IMR-90 (cell line): ENCODE measurements around the gene MROH7. TPM values are rescaled to one million over a fixed set of nuclear protein-coding genes. Genes with fewer than 3 reads are reported as not detected.

ENCODE experiments used
- ATAC-seq: fragments of 200-7000 bp; cut with Tn5 transposase; 2 replicates; pipeline ENCODE4 v1.9.1; 2020; ENCODE audit warnings: low read depth, mild to moderate bottlenecking, moderate library complexity
- BruUV-seq: library from RNA; stranded (reverse); fragments of 400-500 nt; replicated peaks from 2 replicates; lab custom pipeline; 2021; lab: Mats Ljungman, UMichigan
- CTCF ChIA-PET: fragments of 300-600 bp; formaldehyde crosslinking; extraction: SDS; loops from one replicate; lab custom pipeline; 2021; ENCODE audit warnings: antibody characterized with exemption; lab: Yijun Ruan, JAX
- POLR2A ChIA-PET: fragments of 300-600 bp; sonication (Branson Sonifier 250); formaldehyde crosslinking; loops from one replicate; lab custom pipeline; 2022; ENCODE audit warnings: antibody characterized with exemption; ENCODE audit not compliant: unreplicated experiment; lab: Charles Lee
- DNase-seq: peaks from one replicate; pipeline ENCODE4 v3.0.0; 2013
- H2AFZ ChIP-seq: replicated peaks from 2 replicates; pipeline ENCODE3; 2013; ENCODE audit warnings: low read length, mild to moderate bottlenecking; ENCODE audit not compliant: poor library complexity
- H2AK5ac ChIP-seq: 2 replicates; pipeline ENCODE4 v1.6.1; 2013; ENCODE audit warnings: low read depth, low read length, inconsistent platforms
- H2AK9ac ChIP-seq: replicated peaks from 2 replicates; pipeline ENCODE3; 2013; ENCODE audit warnings: mild to moderate bottlenecking, low read depth, low read length, moderate library complexity; ENCODE audit not compliant: poor library complexity
- H2BK120ac ChIP-seq: 2 replicates; pipeline ENCODE4 v1.6.1; 2013; ENCODE audit warnings: low read depth, low read length, inconsistent platforms
- H2BK15ac ChIP-seq: 3 replicates; pipeline ENCODE4 v1.6.1; 2013; ENCODE audit warnings: low read depth, low read length, inconsistent platforms
- H2BK20ac ChIP-seq: 2 replicates; pipeline ENCODE4 v1.6.1; 2013; ENCODE audit warnings: low read depth, mild to moderate bottlenecking, inconsistent platforms, low read length, moderate library complexity
- H2BK5ac ChIP-seq: 2 replicates; pipeline ENCODE4 v1.6.1; 2013; ENCODE audit warnings: mild to moderate bottlenecking, low read depth, low read length, inconsistent platforms; ENCODE audit not compliant: poor library complexity, severe bottlenecking
- H3K14ac ChIP-seq: replicated peaks from 2 replicates; pipeline ENCODE4 v1.6.1; 2013; ENCODE audit warnings: low read depth, low read length, inconsistent platforms
- H3K18ac ChIP-seq: 2 replicates; pipeline ENCODE4 v1.6.1; 2013; ENCODE audit warnings: low read depth, low read length, control low read depth
- H3K23ac ChIP-seq: 2 replicates; pipeline ENCODE4 v1.6.1; 2013; ENCODE audit warnings: low read depth, low read length, inconsistent platforms
- H3K27ac ChIP-seq: 2 replicates; pipeline ENCODE4 v1.5.1; 2013; ENCODE audit warnings: mild to moderate bottlenecking, control low read depth, low read length; ENCODE audit not compliant: insufficient read depth
- H3K27me3 ChIP-seq: 2 replicates; pipeline ENCODE4 v1.6.1; 2013; ENCODE audit warnings: low read length; ENCODE audit not compliant: control insufficient read depth, insufficient read depth
- H3K36me3 ChIP-seq: 2 replicates; pipeline ENCODE4 v1.6.1; 2013; ENCODE audit warnings: low read length, mixed read lengths; ENCODE audit not compliant: control insufficient read depth, insufficient read depth
- H3K4ac ChIP-seq: 2 replicates; pipeline ENCODE4 v1.6.1; 2013; ENCODE audit warnings: low read depth, low read length, inconsistent platforms
- H3K4me1 ChIP-seq: 2 replicates; pipeline ENCODE4 v1.6.1; 2013; ENCODE audit warnings: low read length, mixed read lengths; ENCODE audit not compliant: control insufficient read depth, insufficient read depth
- H3K4me2 ChIP-seq: 2 replicates; pipeline ENCODE4 v1.6.1; 2013; ENCODE audit warnings: low read depth, mild to moderate bottlenecking, control low read depth, low read length, moderate library complexity
- H3K4me3 ChIP-seq: 2 replicates; pipeline ENCODE4 v1.5.1; 2013; ENCODE audit warnings: low read depth, mild to moderate bottlenecking, control low read depth, low read length, moderate library complexity; ENCODE audit not compliant: insufficient read depth
- H3K56ac ChIP-seq: 2 replicates; pipeline ENCODE4 v1.6.1; 2013; ENCODE audit warnings: low read length, inconsistent platforms; ENCODE audit not compliant: insufficient read depth; ENCODE audit errors: extremely low read depth
- H3K79me1 ChIP-seq, 2 experiments: 2 replicates each; pipeline ENCODE4 v1.6.1; 2013; ENCODE audit warnings: low read length in 2 of 2, inconsistent platforms in 1 of 2, low read depth in 1 of 2
- H3K9ac ChIP-seq: 2 replicates; pipeline ENCODE4 v1.6.1; 2013; ENCODE audit warnings: low read depth, low read length, control low read depth
- H3K9me1 ChIP-seq: 2 replicates; pipeline ENCODE4 v1.6.1; 2013; ENCODE audit warnings: low read length, inconsistent platforms; ENCODE audit not compliant: insufficient read depth
- H3K9me3 ChIP-seq: 2 replicates; pipeline ENCODE4 v1.6.1; 2013; ENCODE audit warnings: low read length; ENCODE audit not compliant: control insufficient read depth, insufficient read depth
- H4K20me1 ChIP-seq: 2 replicates; pipeline ENCODE4 v1.6.1; 2013; ENCODE audit warnings: low read length, inconsistent platforms; ENCODE audit not compliant: insufficient read depth
- H4K5ac ChIP-seq: 2 replicates; pipeline ENCODE4 v1.6.1; 2013; ENCODE audit warnings: mild to moderate bottlenecking, low read depth, low read length, control low read depth
- H4K8ac ChIP-seq, 2 experiments: 2 replicates each; pipeline ENCODE4 v1.6.1; 2013; ENCODE audit warnings: low read depth in 2 of 2, low read length in 2 of 2, control low read depth in 1 of 2, inconsistent platforms in 1 of 2
- H4K91ac ChIP-seq: 2 replicates; pipeline ENCODE4 v1.6.1; 2013; ENCODE audit warnings: low read depth, low read length, inconsistent platforms; ENCODE audit not compliant: insufficient read depth
- FOS ChIP-seq: fragments of 150-350 bp; IDR thresholded peaks from 2 replicates; pipeline ENCODE4 v1.6.1; 2016; ENCODE audit warnings: low read depth, low read length
- WGBS, 2 experiments: methylation state at CpG; one replicate each; pipeline versions ENCODE4 v1.1.5 to v1.1.7; 2013; ENCODE audit warnings: missing lambda C conversion rate in 2 of 2; ENCODE audit not compliant: insufficient read length in 1 of 2; ENCODE audit errors: extremely low coverage in 2 of 2; 5-methylcytosine and 5-hydroxymethylcytosine counted together
- dilution Hi-C: fragments of 300-500 bp; cut with HindIII; formaldehyde crosslinking; loops from one replicate; pipeline ENCODE4 v1.14.3; 2018; ENCODE audit warnings: low sequenced_read_pairs; ENCODE audit not compliant: unreplicated experiment
- in situ Hi-C: fragments of 300-500 bp; cut with MboI; formaldehyde crosslinking; loops from 3 replicates; pipeline ENCODE4 v1.14.3; 2019; ENCODE audit warnings: low sequenced_read_pairs, inconsistent platforms, mixed read lengths
- intact Hi-C: fragments of 100-400 bp; cut with micrococcal nuclease; formaldehyde crosslinking; loops from 2 replicates; pipeline ENCODE4 v1.10.0; 2022
- polyA plus RNA-seq, 3 experiments: library from polyadenylated mRNA; depleted of rRNA; stranded (reverse); fragments of >200 nt; gene quantifications; 2 replicates each; pipeline ENCODE4 v1.2.3, GENCODE V29; 2012; ENCODE audit warnings: low replicate concordance in 1 of 3
- total RNA-seq: library from RNA; depleted of rRNA; stranded (reverse); fragments of >200 nt; gene quantifications from 2 replicates; pipeline ENCODE4 v1.2.3, GENCODE V29; 2012

MROH7 gene
- total and polyA plus RNA-seq, 2 of the 4 experiments (the other 2 are of a cell fraction) = not detected

DNA sequence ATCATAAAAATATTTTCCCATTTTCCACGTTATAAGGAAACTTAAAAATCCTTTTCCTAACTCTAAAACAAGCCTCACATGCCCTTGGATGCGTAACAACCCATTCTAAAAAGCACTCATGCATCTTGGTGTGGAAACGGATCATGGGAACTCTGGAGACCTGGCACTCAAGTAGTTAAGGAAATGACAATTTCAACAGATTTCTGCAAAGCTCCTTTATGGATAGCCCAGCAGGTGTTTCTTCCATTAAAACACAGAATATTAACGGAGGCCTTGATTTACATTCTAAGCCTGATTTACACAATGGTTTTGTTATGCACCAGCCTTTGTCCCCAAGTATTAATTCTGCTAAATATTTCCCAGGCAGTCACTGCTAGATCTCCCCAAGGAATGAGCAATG, 109.8 kb downstream of the MROH7 start:
- in situ Hi-C loops (no loop called here), intact Hi-C loops (no loop called here), dilution Hi-C loops (no loop called here)
- H3K9me1 ChIP-seq = no peaks in the 10 kb centered on the region
- H3K79me1 ChIP-seq = no peaks in the 10 kb centered on the region
- no peak overlapping the region for H3K14ac ChIP-seq
- H3K56ac ChIP-seq = no peak overlapping the region
- no peak overlapping the region for H2AK5ac ChIP-seq
- H3K4me1 ChIP-seq = no peaks in the 10 kb centered on the region
- no peak overlapping the region for H3K18ac ChIP-seq
- no peak overlapping the region for H2BK15ac ChIP-seq
- H2BK20ac ChIP-seq = no peak overlapping the region
- no peak overlapping the region for H2AFZ ChIP-seq
- H3K4me3 ChIP-seq = no peak overlapping the region
- 0% methylated on average over 1 of the region's 4 CpGs; no CpG with 5 or more reads in 1 of the 2 experiments for WGBS, 2 experiments
- H3K36me3 ChIP-seq = no peaks in the 10 kb centered on the region; the same call in 1 of the 2 replicates
- no peak overlapping the region for H3K9ac ChIP-seq
- POLR2A ChIA-PET = no interaction called here
- H4K5ac ChIP-seq = no peak overlapping the region
- peaks cover 5% of the 10 kb centered on the region; the same call in 1 of the 2 replicates for H3K27me3 ChIP-seq
- TF ChIP-seq FOS = no peak
- no peak overlapping the region for H4K8ac ChIP-seq
- H3K4ac ChIP-seq = no peak overlapping the region
- H4K91ac ChIP-seq = no peak overlapping the region
- H3K4me2 ChIP-seq = no peak overlapping the region
- H4K20me1 ChIP-seq = no peaks in the 10 kb centered on the region
- no peak overlapping the region for H3K27ac ChIP-seq
- no peak for DNase-seq
- no TSS peak for BruUV-seq
- no peak overlapping the region for H2BK5ac ChIP-seq
- no peak overlapping the region for H3K23ac ChIP-seq
- H2BK120ac ChIP-seq = no peak overlapping the region
- ATAC-seq = no peak
- CTCF ChIA-PET = no interaction called here
- H2AK9ac ChIP-seq = no peak overlapping the region
- no peaks in the 10 kb centered on the region for H3K9me3 ChIP-seq
